PC-9 (cell line): ENCODE data around the gene HYDIN. TPM values are rescaled to one million over a fixed set of nuclear protein-coding genes. Genes with fewer than 3 reads are reported as not detected.
"Not testable (repeated sequence)": the region's sequence is repeated elsewhere in the genome, so short reads cannot be mapped to it uniquely, and the experiment has no call there.

Experiments used
- BruUV-seq: library from RNA; stranded (reverse); fragments of 400-500 nt; replicated peaks from 2 replicates; lab custom pipeline; 2021; lab: Mats Ljungman, UMichigan
- CTCF ChIA-PET: fragments of 300-600 bp; sonication (Branson Sonifier 250); formaldehyde crosslinking; loops from one replicate; lab custom pipeline; 2022; ENCODE audit warnings: antibody characterized with exemption; lab: Charles Lee
- POLR2A ChIA-PET: fragments of 300-600 bp; sonication (Branson Sonifier 250); formaldehyde crosslinking; loops from one replicate; lab custom pipeline; 2022; ENCODE audit warnings: antibody characterized with exemption; ENCODE audit not compliant: unreplicated experiment; lab: Charles Lee
- DNase-seq, 2 experiments: peaks; one replicate each; pipeline versions ENCODE4 v3.0.0 to v3.0.0-alpha.2; 2015 to 2022; ENCODE audit warnings: mixed read lengths in 1 of 2
- H2AFZ ChIP-seq: fragments of 200-600 bp; sonication (generic); 2 replicates; pipeline ENCODE4 v1.8.1; 2017; ENCODE audit warnings: antibody characterized with exemption
- H3F3A ChIP-seq: fragments of 200-600 bp; sonication (generic); 2 replicates; pipeline ENCODE4 v1.8.1; 2017; ENCODE audit warnings: antibody characterized with exemption, mild to moderate bottlenecking, low read depth; ENCODE audit not compliant: insufficient read depth
- H3K27ac ChIP-seq: fragments of 200-600 bp; sonication (generic); 2 replicates; pipeline ENCODE4 v1.6.1; 2016; ENCODE audit warnings: mixed run types
- H3K27me3 ChIP-seq: fragments of 200-600 bp; sonication (generic); 2 replicates; pipeline ENCODE4 v1.6.1; 2016; ENCODE audit warnings: low read depth, mixed run types; ENCODE audit not compliant: insufficient read depth
- H3K36me3 ChIP-seq: fragments of 200-600 bp; sonication (generic); 2 replicates; pipeline ENCODE4 v1.6.1; 2016; ENCODE audit warnings: low read depth, mixed run types
- H3K4me1 ChIP-seq: fragments of 200-600 bp; sonication (generic); replicated peaks from 2 replicates; pipeline ENCODE4 v1.6.1; 2016; ENCODE audit warnings: mixed run types; ENCODE audit not compliant: insufficient read depth
- H3K4me2 ChIP-seq: fragments of 200-600 bp; sonication (generic); 2 replicates; pipeline ENCODE4 v1.6.1; 2017; ENCODE audit warnings: mixed run types
- H3K4me3 ChIP-seq: fragments of 200-600 bp; sonication (generic); 2 replicates; pipeline ENCODE4 v1.6.1; 2016; ENCODE audit warnings: mixed run types
- H3K79me2 ChIP-seq: fragments of 200-600 bp; sonication (generic); 2 replicates; pipeline ENCODE4 v1.6.1; 2017; ENCODE audit warnings: low read depth, mixed run types
- H3K9me2 ChIP-seq: fragments of 200-600 bp; sonication (generic); 2 replicates; pipeline ENCODE4 v1.8.1; 2017; ENCODE audit warnings: mild to moderate bottlenecking; ENCODE audit not compliant: insufficient read depth
- H3K9me3 ChIP-seq: fragments of 200-600 bp; sonication (generic); 2 replicates; pipeline ENCODE4 v1.8.1; 2016; ENCODE audit warnings: low read depth; ENCODE audit not compliant: insufficient read depth
- H4K20me1 ChIP-seq: fragments of 200-600 bp; sonication (generic); 2 replicates; pipeline ENCODE4 v1.8.1; 2017; ENCODE audit not compliant: insufficient read depth
- intact Hi-C: fragments of 100-400 bp; cut with micrococcal nuclease; formaldehyde crosslinking; loops from one replicate; pipeline ENCODE4 v1.10.0; 2022; ENCODE audit not compliant: unreplicated experiment
- total RNA-seq: library from RNA; stranded (reverse); gene quantifications from 2 replicates; pipeline ENCODE4 v1.2.3, GENCODE V29; 2021

Gene HYDIN
- total RNA-seq, 1 experiment from 2014 or later: 31.0 TPM

DNA sequence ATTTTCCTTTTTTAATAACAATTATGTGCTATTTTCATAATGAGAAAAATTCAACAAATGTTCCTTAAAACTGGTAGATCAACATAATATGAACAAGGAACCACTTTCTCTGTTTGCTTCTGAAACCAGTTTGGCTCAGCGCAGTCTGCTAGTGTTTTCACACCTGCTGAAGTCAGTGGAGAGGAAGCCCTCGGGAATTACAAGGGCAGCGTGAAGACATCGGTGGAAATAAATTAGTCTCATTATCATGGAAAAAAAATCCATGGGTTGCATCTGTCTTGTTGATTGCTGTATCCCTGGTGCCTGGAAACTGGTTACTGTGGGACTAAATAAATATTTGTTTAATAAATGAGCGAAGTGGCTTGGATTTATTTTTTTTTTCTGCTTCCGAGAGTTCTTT is 245.8 kb downstream of the HYDIN start:
- H4K20me1 ChIP-seq, H3K9me2 ChIP-seq, H3K27ac ChIP-seq, H3K27me3 ChIP-seq, H3K79me2 ChIP-seq, H3K4me1 ChIP-seq, CTCF ChIA-PET, H2AFZ ChIP-seq, intact Hi-C loops, H3F3A ChIP-seq, POLR2A ChIA-PET, H3K4me3 ChIP-seq, H3K36me3 ChIP-seq, DNase-seq, BruUV-seq, H3K9me3 ChIP-seq, H3K4me2 ChIP-seq: not testable (repeated sequence)

DNA sequence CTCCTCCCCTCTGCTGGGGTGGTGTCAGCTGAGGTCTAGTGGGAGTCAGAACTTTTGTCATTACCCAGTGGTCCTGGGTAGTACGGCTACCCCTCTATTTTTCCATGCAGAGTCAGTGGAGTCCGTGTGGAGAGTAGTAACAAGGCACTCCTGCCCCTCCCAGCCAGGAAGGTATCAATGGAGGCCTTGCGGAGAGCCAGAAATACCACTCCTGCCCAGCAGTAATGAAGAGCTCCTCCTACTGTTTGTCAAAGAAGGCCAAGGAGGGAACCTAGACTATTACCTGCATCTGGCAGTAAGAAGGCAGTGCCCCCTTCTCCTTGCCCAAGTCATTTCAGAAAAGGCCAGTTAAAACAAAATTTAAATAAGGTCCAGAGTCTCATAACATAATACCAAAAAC is 262.2 kb downstream of the HYDIN start:
- H3K4me3 ChIP-seq, CTCF ChIA-PET, H3F3A ChIP-seq, H3K4me1 ChIP-seq, POLR2A ChIA-PET, BruUV-seq, H3K27me3 ChIP-seq, H2AFZ ChIP-seq, H3K4me2 ChIP-seq, intact Hi-C loops, H3K79me2 ChIP-seq, H3K9me3 ChIP-seq, H3K36me3 ChIP-seq, H3K27ac ChIP-seq, DNase-seq, H3K9me2 ChIP-seq, H4K20me1 ChIP-seq: not testable (repeated sequence)

DNA sequence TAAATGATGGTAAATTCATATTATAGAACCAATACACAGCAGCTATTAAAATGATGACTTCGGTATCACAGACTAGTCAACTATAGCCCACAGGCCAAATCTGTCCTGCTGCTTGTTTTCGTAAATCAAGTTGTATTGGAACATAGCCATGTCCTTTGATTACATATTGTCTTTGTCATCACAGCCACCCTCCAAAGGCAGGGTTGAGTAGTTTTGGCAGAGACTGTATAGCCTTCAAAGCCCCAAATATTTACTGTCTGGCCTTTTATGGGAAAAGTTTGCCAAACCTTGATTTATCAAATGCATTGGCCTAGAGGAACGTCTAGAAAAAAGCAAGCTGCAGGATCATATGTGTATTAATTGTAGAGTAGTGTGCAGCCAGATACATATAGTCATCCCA is 270.4 kb downstream of the HYDIN start:
- BruUV-seq, H3K79me2 ChIP-seq: not testable (repeated sequence)

DNA sequence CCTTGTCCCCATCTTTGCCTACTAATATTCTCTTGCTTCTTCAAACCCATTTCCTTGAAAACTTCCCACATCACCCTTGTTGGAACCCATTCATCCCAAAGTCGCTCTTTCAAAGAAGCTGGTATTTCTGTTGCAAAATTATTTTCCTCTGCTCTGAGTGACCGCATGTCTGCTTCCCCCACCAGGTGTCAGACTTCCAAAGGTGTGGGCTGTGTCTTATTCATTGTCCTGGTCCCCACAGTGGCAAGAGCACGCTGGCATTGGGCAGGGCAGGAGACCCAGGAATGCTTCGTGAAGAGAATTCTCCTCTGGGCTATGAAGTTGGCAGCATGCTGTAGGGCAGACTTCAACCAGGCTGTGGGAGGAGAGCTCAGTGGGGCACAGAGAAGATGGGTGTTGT is 275.6 kb downstream of the HYDIN start:
- H2AFZ ChIP-seq, H3K27ac ChIP-seq, H3K36me3 ChIP-seq, POLR2A ChIA-PET, H3K4me2 ChIP-seq, BruUV-seq, intact Hi-C loops, CTCF ChIA-PET, H3K27me3 ChIP-seq, H3K79me2 ChIP-seq, H3K4me1 ChIP-seq, H3K4me3 ChIP-seq, H4K20me1 ChIP-seq, H3K9me2 ChIP-seq, H3F3A ChIP-seq, H3K9me3 ChIP-seq, DNase-seq: not testable (repeated sequence)

More for the DNA sequence above, 270.4 kb downstream of the HYDIN start:
- H3K9me2 ChIP-seq, H3K4me3 ChIP-seq, CTCF ChIA-PET, H3K9me3 ChIP-seq, H3K4me1 ChIP-seq, POLR2A ChIA-PET, H3K27ac ChIP-seq, H2AFZ ChIP-seq, H3K36me3 ChIP-seq, H3K27me3 ChIP-seq, H3F3A ChIP-seq, DNase-seq, H3K4me2 ChIP-seq, intact Hi-C loops, H4K20me1 ChIP-seq: not testable (repeated sequence)

DNA sequence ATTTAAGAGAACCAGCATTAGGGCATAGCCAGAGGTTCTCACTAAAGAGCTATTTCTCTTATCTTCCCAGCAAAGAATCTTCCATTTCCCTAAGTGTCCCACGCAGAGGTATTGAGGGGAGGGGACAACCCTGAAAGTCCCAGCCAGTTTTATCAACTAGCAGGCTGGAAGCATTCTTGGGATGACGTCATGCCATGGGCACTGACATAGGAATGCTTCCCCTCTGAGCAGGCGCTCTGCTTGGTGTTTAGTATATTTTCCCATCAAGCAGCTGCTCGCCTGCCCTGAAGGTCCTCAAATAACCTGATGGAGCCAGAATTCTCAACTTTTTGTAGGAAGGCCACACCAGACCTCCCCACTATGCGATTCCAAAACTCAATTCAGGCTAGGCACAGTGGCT is 276.7 kb downstream of the HYDIN start:
- intact Hi-C loops, H3K36me3 ChIP-seq, H3K79me2 ChIP-seq, H3K9me2 ChIP-seq, H3F3A ChIP-seq, CTCF ChIA-PET, H3K27ac ChIP-seq, POLR2A ChIA-PET, H3K4me1 ChIP-seq, DNase-seq, H3K9me3 ChIP-seq, H2AFZ ChIP-seq, H3K27me3 ChIP-seq, H4K20me1 ChIP-seq, BruUV-seq, H3K4me3 ChIP-seq, H3K4me2 ChIP-seq: not testable (repeated sequence)

DNA sequence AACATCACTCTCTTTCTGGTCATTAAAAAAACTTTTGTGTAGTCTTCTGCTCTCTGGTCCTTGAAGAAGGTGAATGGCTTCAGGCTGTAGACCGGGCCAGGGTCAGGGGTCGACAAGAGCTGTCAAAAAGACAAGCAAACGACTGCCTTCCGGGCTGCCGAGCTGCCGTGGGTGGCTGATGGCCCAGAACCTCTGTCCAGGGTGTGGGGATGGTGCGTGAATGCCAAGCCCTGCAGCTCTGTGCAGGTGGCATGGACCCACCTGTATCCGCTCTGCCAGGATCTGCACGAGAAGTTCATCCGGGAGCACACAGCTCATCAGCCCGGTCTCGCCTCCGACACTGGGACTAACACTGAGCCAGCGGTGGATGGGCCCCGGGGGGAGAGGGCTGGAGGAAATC is 287.0 kb downstream of the HYDIN start:
- POLR2A ChIA-PET, BruUV-seq: not testable (repeated sequence)

DNA sequence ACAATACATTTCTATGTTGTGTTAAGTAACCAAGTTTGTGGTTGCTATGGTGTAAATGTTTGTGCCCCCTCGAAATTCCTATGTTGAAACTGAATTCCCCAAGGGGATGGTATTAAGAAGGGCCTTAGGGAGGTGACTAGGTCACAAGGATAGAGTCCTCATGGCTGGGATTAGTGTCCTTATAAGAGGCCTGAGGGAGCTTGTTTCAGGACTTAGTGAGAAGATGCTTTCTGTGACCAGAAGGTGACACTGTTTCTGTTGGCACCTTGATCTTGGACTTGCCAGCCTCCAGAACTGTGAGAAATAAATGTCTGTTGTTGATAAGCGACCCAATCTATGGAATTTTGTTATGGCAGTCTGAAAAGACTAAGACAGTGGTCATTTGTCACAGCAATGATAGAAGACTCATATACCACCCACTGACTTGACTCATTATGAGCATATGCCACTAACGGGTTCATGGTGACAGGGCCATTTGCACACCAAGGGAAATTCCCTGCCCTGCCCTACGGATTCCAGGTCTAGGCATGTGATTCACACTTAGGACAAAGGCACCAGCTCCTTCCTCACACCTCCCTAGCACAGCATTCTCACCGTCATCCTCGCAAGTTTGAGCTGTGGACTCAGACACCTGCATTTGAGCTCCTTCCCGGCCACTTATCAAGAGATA is 290.7 kb downstream of the HYDIN start:
- POLR2A ChIA-PET: not testable (repeated sequence)

More for the DNA sequence above, 287.0 kb downstream of the HYDIN start:
- H2AFZ ChIP-seq, DNase-seq, H3K9me3 ChIP-seq, H3K9me2 ChIP-seq, CTCF ChIA-PET, intact Hi-C loops, H4K20me1 ChIP-seq, H3K79me2 ChIP-seq, H3K36me3 ChIP-seq, H3K4me3 ChIP-seq, H3K4me2 ChIP-seq, H3K27ac ChIP-seq, H3K4me1 ChIP-seq, H3F3A ChIP-seq, H3K27me3 ChIP-seq: not testable (repeated sequence)

More for the DNA sequence above, 290.7 kb downstream of the HYDIN start:
- H3F3A ChIP-seq, DNase-seq, H4K20me1 ChIP-seq, H3K36me3 ChIP-seq, intact Hi-C loops, H3K9me3 ChIP-seq, H3K4me3 ChIP-seq, H3K79me2 ChIP-seq, H2AFZ ChIP-seq, H3K27me3 ChIP-seq, H3K27ac ChIP-seq, H3K4me1 ChIP-seq, BruUV-seq, CTCF ChIA-PET, H3K9me2 ChIP-seq, H3K4me2 ChIP-seq: not testable (repeated sequence)
